ENCODE results near the gene EPHA2.

DNA sequence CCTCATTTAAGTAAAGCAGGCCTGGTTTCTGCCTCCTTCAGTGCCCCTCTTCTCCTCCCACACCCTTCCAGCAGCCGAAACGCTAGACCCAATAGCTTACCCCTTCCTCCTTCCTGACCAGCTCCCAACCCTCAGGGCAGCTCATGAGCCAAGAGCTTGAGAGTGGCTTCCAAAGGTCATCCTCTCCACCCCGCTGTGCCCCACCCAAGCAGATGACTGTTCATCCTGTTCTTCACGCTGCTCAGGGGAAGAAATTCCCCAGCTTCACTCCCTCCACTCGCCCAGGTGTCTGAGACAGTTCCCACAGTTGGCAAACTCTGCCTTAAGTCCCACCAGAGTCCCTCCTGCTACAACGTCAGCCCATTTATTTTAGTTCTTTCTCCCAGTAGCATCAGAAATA is 33.1 kb upstream of the EPHA2 start:
- TF ChIP-seq POLR2A (IDR thresholded peaks at IDR 0.05; ENCODE audit: extremely low read depth, insufficient read length): no peak
- TF ChIP-seq, protein P1, sequence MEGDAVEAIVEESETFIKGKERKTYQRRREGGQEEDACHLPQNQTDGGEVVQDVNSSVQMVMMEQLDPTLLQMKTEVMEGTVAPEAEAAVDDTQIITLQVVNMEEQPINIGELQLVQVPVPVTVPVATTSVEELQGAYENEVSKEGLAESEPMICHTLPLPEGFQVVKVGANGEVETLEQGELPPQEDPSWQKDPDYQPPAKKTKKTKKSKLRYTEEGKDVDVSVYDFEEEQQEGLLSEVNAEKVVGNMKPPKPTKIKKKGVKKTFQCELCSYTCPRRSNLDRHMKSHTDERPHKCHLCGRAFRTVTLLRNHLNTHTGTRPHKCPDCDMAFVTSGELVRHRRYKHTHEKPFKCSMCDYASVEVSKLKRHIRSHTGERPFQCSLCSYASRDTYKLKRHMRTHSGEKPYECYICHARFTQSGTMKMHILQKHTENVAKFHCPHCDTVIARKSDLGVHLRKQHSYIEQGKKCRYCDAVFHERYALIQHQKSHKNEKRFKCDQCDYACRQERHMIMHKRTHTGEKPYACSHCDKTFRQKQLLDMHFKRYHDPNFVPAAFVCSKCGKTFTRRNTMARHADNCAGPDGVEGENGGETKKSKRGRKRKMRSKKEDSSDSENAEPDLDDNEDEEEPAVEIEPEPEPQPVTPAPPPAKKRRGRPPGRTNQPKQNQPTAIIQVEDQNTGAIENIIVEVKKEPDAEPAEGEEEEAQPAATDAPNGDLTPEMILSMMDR (IDR thresholded peaks at IDR 0.05; ENCODE audit: low read depth, low read length): no peak
